Measurements from ENCODE around the gene NEURL1B.

DNA sequence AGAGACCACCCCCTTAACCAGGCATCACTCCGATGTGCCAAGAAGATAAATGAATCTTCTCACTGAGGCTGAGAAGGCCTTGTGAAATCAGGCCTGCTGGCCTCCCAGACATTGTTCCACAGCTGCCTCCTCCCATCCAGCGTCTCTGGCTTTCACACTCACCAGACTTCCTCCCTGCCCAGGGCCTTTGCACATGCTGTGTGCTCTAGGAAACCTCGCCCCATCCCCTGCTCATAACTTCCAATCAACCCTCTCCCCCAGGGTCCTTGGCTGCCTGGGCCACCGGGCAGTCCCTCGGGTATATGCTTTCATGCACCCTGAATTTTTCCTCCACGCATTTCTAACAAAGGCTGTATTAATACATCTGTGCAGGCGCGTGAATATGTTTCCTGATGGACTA lies 71.5 kb downstream of the NEURL1B start:
- TF ChIP-seq FOXK2 (IDR thresholded peaks at IDR 0.05) (no peak), FOXM1 (IDR thresholded peaks at IDR 0.05; ENCODE audit: borderline replicate concordance) (no peak), ARNT (IDR thresholded peaks at IDR 0.05) (no peak)

Data from HEK293T (cell line).